Activated CD4-positive, alpha-beta T cell treated with anti-CD3 and anti-CD28 coated beads, Interleukin-2, Interleukin-6, amounts not matched to agents 100 ng/mL and 50 ng/mL, durations not matched to agents 16 hours and 8 hours (primary cell): ENCODE measurements around the gene HPSE2.
"Not testable (repeated sequence)": the region's sequence is repeated elsewhere in the genome, so short reads cannot be mapped to it uniquely, and the experiment has no call there.

Experiments used
- DNase-seq: peaks from one replicate; pipeline ENCODE4 v3.0.0-alpha.2; 2020

The HPSE2 gene

DNA sequence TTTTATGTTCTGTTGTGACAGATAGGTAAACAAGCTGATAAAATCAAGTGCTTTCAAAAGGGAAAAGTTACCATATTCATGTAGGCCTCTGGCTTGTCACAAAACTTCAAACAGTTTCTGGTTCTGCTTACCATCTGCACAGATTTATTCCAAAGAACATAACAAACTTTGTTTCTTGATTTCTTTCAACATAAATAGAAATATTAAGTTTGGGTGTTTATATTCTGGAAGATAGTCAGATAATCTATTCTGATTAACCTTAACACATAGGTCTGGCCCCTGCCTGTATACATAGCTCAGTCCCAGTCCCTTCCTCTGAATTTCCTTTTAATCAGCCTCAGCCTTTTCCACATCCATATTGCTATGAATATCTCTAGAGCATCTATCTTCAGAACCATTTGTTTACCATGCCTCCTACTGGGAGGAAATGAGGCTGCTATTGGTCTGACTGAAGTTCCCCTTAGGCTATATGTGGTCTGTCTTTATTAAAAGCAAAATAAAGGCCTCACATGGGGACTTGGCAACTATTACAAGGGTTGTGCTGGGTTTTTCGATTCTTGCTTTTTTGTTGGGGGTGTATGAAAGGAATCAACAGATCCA is 319.0 kb downstream of the HPSE2 start:
- no peak for DNase-seq

- DNase-seq = no peak
These were observed 319.7 kb downstream of the HPSE2 start for GRCh38 chr10:98915911-98916310.

DNA sequence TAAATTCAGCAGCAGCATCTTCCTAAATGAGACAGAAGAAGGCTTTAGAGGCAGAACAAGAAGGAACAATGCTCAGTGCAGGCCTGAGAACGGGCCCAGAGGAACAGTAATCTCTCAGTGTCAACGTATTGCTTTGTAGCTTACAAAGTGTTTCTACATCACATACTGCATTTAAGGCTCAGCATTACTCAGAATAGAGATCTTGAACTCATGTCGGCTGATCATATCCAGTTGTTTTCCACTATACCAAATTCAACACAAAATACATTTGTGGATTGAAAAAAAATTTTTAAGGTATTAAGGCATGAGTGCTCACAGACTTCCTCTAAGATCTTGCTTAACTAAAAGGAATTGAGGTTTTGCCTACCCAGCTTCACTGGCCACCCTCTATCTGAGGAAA is 325.1 kb downstream of the HPSE2 start:
- no peak for DNase-seq

GRCh38 chr10:98910048-98910447 is 325.6 kb downstream of the HPSE2 start:
- DNase-seq = no peak

- no peak for DNase-seq
These were observed 326.8 kb downstream of the HPSE2 start for GRCh38 chr10:98908868-98909267.

DNA sequence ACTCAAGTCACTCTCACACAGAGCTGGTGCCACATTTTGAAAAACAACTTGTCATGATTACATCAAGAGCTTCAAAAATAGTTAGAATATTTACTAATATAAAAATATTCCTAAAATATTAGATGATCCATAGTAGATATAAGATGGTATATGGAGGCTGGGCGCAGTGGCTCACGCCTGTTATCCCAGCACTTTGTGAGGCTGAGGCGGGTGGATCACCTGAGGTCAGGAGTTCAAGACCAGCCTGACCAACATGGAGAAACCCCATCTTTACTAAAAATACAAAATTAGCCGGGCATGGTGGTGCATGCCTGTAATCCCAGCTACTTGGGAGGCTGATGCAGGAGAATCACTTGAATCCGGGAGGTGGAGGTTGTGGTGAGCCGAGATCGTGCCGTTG is 327.4 kb downstream of the HPSE2 start:
- DNase-seq = not testable (repeated sequence)

GRCh38 chr10:98901441-98902110 is 334.1 kb downstream of the HPSE2 start:
- no peak for DNase-seq

DNA sequence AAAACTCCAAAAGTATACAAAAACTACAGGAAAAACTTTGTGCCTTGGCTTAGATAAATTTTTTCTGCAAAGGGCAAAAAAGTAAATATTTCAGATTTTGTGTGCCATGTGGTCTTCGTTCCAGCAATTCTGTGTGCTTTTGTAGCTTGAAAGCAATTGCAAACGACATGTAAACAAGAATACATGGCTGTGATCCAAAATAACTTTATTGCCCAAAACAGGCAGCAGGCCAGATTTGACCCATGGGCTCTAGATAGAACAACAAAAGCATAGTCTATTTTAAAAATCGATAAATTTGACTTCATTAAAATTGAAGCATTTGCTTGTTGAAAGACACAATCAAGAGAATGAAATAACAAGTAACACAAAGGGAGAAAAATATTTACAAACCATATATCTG is 336.6 kb downstream of the HPSE2 start:
- DNase-seq = no peak

DNA sequence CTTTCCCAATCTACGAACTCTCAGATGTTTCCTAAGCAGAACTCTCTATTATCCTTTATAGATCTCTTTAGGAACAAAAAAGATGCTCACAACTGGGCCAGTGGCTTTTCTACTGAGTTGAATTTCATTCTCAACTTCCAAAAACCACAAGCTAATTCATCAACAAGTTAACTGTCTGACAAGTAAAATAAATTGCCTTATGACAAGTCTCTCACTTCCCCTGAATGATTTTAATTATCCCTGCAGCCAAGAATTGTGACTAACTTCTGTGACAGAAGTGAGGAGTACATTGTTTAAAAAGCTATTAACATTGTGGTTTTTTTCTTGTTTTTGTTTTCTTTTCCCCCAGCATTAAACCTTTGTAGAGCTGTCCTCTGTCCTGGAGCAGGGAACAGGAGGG is 343.1 kb downstream of the HPSE2 start:
- no peak for DNase-seq

- DNase-seq = no peak
These were observed 349.0 kb downstream of the HPSE2 start for GRCh38 chr10:98886686-98887085.

DNA sequence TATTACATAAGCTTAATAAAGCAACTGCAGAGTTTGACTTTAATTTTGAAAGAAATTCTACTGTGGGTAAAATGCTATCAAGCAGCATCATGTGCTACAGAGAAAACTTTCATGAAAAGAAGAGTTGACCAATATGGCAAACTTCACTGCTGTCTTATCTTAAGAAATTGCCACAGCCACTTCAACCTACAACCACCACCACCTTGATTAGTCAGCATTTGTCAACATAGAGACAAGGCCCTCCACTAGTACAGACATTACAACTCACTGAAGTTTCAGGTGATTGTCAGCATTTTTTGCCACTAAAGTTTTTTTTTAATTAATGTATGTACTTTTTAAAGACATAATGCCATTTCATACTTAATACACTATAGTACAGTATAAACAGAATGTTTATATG is 350.3 kb downstream of the HPSE2 start:
- no peak for DNase-seq

GRCh38 chr10:98881789-98882188 is 353.9 kb downstream of the HPSE2 start:
- no peak for DNase-seq

GRCh38 chr10:98880971-98881370 is 354.7 kb downstream of the HPSE2 start:
- no peak for DNase-seq

GRCh38 chr10:98878921-98879320 is 356.7 kb downstream of the HPSE2 start:
- no peak for DNase-seq

- DNase-seq = no peak
These were observed 357.2 kb downstream of the HPSE2 start for GRCh38 chr10:98878418-98878817.

- DNase-seq = no peak
These were observed 373.7 kb downstream of the HPSE2 start for GRCh38 chr10:98861962-98862361.

- DNase-seq = no peak
These were observed 377.1 kb downstream of the HPSE2 start for GRCh38 chr10:98858525-98858924.

- no peak for DNase-seq
These were observed 380.1 kb downstream of the HPSE2 start for GRCh38 chr10:98855403-98856189.

DNA sequence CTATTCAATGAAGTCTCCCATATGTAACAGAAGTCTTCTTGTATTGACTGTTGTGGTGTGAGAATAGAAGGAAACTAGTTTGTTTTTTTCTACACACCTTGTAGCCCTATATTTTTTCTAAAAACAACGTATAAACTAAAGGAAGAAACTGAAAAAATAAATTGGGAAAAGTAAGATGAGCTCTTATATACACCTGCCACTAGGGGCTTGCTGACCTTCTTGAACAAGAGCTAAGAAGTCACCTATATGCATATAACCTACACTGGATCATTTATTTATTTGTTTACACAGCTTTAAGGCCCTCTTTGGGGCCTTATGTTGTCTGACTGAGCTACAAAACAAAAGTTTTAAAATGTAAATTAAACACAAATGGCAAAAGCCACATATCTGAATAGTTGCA is 383.0 kb downstream of the HPSE2 start:
- no peak for DNase-seq

DNA sequence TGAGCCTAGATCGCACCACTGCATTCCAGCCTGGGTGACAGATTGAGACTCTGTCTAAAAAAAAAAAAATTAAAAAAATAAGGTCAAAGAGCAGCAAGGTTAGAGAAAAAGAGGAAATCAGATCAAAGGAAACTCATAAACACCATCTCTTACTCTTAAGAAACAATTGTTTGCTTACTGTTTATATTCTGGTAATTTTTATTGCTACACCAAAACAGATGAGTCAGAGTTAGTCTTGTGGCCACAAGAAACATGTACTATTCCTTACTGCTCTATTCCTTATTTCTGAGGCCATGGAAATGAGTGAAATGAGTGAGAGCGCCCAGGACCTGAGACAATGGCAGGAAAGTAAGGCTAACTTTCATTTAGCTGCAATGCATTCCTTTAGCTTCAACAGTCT is 387.3 kb downstream of the HPSE2 start:
- DNase-seq = no peak

DNA sequence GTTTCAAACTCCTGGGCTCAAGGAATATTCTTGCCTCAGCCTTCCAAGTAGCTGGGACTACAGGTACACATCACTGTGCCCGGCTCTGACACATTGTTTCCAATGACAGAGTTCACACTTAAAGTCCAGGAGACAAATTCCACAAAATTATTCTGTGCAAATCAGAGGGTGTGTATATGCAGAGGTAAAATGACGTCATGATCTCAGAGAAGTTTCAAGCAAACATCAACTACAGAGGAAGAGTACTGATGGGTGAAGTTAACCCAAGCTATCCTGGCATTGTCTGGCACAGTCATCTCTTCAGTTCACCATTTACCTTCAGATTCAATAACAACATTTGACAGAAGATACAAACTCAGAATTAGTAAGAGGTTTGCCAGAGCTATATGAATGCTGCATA is 388.9 kb downstream of the HPSE2 start:
- no peak for DNase-seq

- no peak for DNase-seq
These were observed 402.1 kb downstream of the HPSE2 start for GRCh38 chr10:98833542-98833941.

GRCh38 chr10:98832738-98833137 is 402.9 kb downstream of the HPSE2 start:
- DNase-seq = no peak

GRCh38 chr10:98832196-98832595 is 403.5 kb downstream of the HPSE2 start:
- no peak for DNase-seq
